Neutrophil (primary cell): ENCODE measurements around the gene GTF2IRD1.

Experiments used
- H3K27ac ChIP-seq: fragments of 200-600 bp; sonication (generic); 2 replicates; pipeline ENCODE4 v1.5.1; 2016; ENCODE audit warnings: mild to moderate bottlenecking, moderate library complexity
- H3K27me3 ChIP-seq: fragments of 200-600 bp; sonication (generic); 2 replicates; pipeline ENCODE4 v1.6.0; 2016; ENCODE audit warnings: mild to moderate bottlenecking
- H3K36me3 ChIP-seq: fragments of 200-600 bp; sonication (generic); 2 replicates; pipeline ENCODE4 v1.5.1; 2017
- H3K4me1 ChIP-seq, 2 experiments: fragments of 200-600 bp in 1 of 2; sonication (generic) in 1 of 2; 1 replicate in 1 of 2; 2 replicates in 1 of 2; pipeline versions ENCODE4 v1.5.1 to v1.6.1; 2013 to 2016; ENCODE audit warnings: low read depth in 1 of 2, low read length in 1 of 2, mild to moderate bottlenecking in 1 of 2, moderate library complexity in 1 of 2; ENCODE audit not compliant: control insufficient read depth in 1 of 2, insufficient read depth in 1 of 2
- H3K4me3 ChIP-seq, 2 experiments: fragments of 200-600 bp in 1 of 2; sonication (generic) in 1 of 2; 1 replicate in 1 of 2; 2 replicates in 1 of 2; pipeline ENCODE4 v1.5.1; 2013 to 2016; ENCODE audit warnings: low read depth in 1 of 2, low read length in 1 of 2, mild to moderate bottlenecking in 1 of 2, moderate library complexity in 1 of 2
- H3K9me3 ChIP-seq: fragments of 200-600 bp; sonication (generic); 2 replicates; pipeline ENCODE4 v1.5.1; 2016
- TF ChIP-seq, protein P1 (sequence below): fragments of 200-600 bp; sonication (generic); IDR thresholded peaks from 2 replicates; pipeline ENCODE4 v1.5.1; 2016; ENCODE audit warnings: antibody characterized with exemption

GTF2IRD1 gene

DNA sequence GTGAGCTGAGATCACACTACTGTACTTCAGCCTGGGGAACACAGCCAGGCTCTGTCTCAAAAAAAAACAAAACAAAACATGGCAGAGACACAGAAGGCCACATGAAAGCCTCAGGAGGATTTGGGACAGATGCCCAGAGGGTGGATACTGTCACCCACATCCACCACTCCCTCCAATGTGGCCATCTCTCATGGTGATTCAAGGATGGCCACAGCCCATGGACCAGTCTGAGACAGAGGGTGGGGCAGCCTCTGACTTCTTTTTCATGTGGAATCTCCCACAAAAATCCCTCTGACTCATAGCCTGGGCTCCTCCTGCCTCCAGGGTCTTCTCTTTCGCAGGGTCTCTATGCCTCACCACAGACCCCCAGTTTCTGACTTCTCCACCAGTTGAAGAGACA lies 144.9 kb downstream of the GTF2IRD1 start:
- H3K27me3 ChIP-seq, result no peaks in the 10 kb centered on the region
- TF ChIP-seq, protein P1, sequence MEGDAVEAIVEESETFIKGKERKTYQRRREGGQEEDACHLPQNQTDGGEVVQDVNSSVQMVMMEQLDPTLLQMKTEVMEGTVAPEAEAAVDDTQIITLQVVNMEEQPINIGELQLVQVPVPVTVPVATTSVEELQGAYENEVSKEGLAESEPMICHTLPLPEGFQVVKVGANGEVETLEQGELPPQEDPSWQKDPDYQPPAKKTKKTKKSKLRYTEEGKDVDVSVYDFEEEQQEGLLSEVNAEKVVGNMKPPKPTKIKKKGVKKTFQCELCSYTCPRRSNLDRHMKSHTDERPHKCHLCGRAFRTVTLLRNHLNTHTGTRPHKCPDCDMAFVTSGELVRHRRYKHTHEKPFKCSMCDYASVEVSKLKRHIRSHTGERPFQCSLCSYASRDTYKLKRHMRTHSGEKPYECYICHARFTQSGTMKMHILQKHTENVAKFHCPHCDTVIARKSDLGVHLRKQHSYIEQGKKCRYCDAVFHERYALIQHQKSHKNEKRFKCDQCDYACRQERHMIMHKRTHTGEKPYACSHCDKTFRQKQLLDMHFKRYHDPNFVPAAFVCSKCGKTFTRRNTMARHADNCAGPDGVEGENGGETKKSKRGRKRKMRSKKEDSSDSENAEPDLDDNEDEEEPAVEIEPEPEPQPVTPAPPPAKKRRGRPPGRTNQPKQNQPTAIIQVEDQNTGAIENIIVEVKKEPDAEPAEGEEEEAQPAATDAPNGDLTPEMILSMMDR, result no peak
- no peaks in the 10 kb centered on the region for H3K4me1 ChIP-seq
- H3K36me3 ChIP-seq, result no peaks in the 10 kb centered on the region
- no peak overlapping the region for H3K27ac ChIP-seq
- H3K4me3 ChIP-seq, result no peak overlapping the region
- no peaks in the 10 kb centered on the region for H3K9me3 ChIP-seq

DNA sequence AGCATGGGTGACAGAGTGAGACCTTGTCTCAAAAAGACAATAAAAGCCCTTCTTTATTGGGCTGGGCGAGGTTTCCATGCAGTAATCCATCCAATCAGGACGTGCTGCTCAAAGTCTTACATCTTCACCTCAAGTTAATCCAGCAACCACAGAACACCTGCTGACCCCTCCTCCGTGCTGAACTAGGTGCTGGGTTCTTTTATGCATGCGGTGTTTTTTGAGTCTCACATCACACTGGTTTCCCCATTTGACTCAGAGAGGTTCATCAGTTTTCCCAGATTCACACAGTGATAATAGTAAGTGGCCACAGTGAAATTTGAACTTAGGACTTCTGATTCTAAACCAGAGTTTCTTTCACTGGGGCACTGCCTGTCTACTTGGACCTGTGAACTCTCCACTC lies 145.5 kb downstream of the GTF2IRD1 start:
- Histone ChIP-seq H3K27ac (no peak overlapping the region), H3K27me3 (no peaks in the 10 kb centered on the region), H3K9me3 (no peaks in the 10 kb centered on the region), H3K4me1 (no peaks in the 10 kb centered on the region), H3K36me3 (no peaks in the 10 kb centered on the region), H3K4me3 (no peak overlapping the region)
- TF ChIP-seq, protein P1, result no peak

DNA sequence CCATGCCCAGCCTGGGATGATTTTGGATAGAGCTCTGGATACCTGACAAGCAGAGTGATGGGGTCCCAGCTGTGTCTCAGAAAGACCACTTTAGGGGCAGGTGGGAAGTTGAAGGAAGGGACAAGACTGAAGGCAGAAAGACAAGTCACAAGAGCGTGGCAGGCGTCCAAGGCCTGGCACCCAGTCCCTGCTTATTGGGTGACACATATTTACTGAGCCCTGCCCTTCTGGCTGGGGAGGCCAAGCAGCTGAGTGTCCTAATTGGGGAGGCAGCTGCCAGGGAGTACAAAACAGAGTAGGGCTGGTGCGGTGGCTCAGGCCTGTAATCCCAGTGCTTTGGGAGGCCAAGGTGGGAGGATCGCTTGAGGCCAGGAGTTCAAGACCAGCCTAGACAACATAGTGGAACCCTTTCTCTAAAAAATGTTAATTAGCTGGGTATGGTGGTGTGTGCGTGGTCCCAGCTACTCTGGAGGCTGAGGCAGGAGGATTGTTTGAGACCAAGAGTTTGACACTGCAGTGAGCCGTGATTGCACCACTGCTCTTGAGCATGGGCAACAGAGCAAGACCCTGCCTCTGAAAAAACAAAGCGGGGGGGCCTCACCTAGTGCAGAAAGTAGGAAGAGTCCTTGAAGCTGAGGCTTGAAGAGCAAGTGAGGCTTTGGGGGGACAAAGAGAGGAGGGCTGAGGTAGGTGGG lies 150.8 kb downstream of the GTF2IRD1 start:
- peaks cover 0 to 9% of the 10 kb centered on the region in 2 experiments for H3K4me1 ChIP-seq
- no peak overlapping the region for H3K27ac ChIP-seq
- H3K4me3 ChIP-seq, result no peak overlapping the region
- H3K9me3 ChIP-seq, result no peaks in the 10 kb centered on the region
- TF ChIP-seq, protein P1, result no peak
- peaks cover 37% of the 10 kb centered on the region for H3K27me3 ChIP-seq
- no peaks in the 10 kb centered on the region for H3K36me3 ChIP-seq

DNA sequence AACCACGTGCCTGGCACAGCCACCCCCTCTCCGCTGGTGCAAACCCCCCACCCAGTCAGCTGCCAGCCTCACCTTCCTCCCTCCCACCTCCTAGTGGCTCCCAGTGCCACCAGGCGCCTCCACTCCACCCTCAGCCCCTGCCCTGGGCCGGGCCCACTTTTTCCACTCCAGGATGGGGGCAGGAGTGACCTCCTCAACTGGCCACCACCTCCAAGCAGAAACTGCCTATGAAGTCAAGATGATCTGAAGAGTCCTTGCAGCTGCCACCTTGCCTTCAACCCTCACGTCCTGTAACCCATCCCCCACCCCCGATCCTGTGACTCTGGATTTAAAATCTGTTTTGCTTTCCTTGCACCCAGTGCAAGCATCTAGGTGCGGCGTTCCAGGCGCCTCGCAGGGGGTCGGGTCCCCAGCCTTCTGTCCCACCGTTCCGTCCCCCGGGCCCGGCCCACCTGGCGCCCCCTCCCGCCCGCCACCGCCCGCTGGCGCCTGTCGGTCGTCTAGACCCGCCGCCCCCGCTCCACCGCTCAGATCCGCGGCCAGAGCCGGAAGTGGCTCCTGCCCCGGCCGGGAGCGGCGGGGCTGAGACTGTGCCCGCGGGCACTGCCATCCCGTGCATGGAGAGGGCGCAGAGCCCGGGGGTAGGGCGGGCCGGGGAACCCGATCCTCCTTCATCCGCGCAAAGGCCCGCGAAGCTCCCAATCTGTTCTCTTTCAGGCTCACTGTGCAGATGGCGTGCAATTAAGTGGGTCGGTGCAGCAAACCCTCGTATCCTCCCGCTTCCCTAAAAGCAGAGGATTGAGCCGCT lies 152.6 kb downstream of the GTF2IRD1 start:
- TF ChIP-seq, protein P1, result no peak

DNA sequence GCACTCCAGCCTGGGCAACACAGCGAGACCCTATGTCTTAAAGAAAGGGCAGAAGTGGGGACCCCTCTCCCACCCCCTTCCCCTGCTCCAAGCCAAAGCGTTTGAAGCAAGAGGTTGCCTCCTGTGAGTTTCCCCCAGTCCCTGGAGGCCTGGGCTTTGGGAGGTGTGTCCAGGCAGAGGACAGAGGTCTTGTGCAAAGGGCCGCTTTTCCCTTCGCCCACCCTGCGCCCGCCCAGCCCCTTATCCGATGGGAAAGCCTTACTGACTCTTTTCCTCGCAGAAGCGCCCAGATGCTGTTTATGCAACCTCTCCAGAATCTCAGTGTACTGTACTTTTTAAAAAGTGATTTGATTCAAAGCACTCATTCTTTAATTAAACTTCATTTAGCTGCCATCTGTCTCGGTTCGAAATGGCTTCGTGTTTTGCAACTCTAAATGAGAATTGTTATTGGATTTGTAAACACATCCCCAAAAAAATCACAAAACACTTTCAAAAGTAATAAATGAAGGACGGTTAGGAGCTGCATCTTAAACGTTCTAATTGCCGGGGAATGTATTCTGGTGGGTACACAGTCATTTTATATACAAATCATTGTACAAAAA lies 153.3 kb downstream of the GTF2IRD1 start:
- Histone ChIP-seq H3K4me1 (peaks cover 0 to 9% of the 10 kb centered on the region in 2 experiments), H3K27ac (no peak overlapping the region), H3K4me3 (peak overlapping the region; percentile 29 to 57), H3K27me3 (peaks cover 37% of the 10 kb centered on the region), H3K9me3 (no peaks in the 10 kb centered on the region), H3K36me3 (no peaks in the 10 kb centered on the region)
- TF ChIP-seq, protein P1, result no peak

More for the DNA sequence above, 152.6 kb downstream of the GTF2IRD1 start:
- Histone ChIP-seq H3K9me3 (no peaks in the 10 kb centered on the region), H3K27me3 (peaks cover 37% of the 10 kb centered on the region), H3K4me3 (peak overlapping the region; percentile 29 to 57), H3K4me1 (peaks cover 0 to 9% of the 10 kb centered on the region in 2 experiments), H3K36me3 (no peaks in the 10 kb centered on the region), H3K27ac (no peak overlapping the region)
